ENCODE measurements around the gene PPBP.

Gene PPBP

GRCh38 chr4:73947239-73947985 lies 40.6 kb downstream of the PPBP start:
- no peak for DNase-seq

GRCh38 chr4:73945674-73946449 lies 42.1 kb downstream of the PPBP start:
- no peak for DNase-seq

- DNase-seq: no peak
Observed at GRCh38 chr4:73945140-73945539, 42.9 kb downstream of the PPBP start.

- no peak for DNase-seq
Observed at GRCh38 chr4:73944061-73944875, 43.7 kb downstream of the PPBP start.

GRCh38 chr4:73943555-73943954 lies 44.4 kb downstream of the PPBP start:
- DNase-seq: no peak

GRCh38 chr4:73936969-73937368 lies 51.0 kb downstream of the PPBP start:
- DNase-seq: no peak
